ENCODE results near the gene OBSL1. TPM values are rescaled to one million over a fixed set of nuclear protein-coding genes. Genes with fewer than 3 reads are reported as not detected.

Gene OBSL1
- total RNA-seq, 1 donor from 2014 or later, result 208 TPM

DNA sequence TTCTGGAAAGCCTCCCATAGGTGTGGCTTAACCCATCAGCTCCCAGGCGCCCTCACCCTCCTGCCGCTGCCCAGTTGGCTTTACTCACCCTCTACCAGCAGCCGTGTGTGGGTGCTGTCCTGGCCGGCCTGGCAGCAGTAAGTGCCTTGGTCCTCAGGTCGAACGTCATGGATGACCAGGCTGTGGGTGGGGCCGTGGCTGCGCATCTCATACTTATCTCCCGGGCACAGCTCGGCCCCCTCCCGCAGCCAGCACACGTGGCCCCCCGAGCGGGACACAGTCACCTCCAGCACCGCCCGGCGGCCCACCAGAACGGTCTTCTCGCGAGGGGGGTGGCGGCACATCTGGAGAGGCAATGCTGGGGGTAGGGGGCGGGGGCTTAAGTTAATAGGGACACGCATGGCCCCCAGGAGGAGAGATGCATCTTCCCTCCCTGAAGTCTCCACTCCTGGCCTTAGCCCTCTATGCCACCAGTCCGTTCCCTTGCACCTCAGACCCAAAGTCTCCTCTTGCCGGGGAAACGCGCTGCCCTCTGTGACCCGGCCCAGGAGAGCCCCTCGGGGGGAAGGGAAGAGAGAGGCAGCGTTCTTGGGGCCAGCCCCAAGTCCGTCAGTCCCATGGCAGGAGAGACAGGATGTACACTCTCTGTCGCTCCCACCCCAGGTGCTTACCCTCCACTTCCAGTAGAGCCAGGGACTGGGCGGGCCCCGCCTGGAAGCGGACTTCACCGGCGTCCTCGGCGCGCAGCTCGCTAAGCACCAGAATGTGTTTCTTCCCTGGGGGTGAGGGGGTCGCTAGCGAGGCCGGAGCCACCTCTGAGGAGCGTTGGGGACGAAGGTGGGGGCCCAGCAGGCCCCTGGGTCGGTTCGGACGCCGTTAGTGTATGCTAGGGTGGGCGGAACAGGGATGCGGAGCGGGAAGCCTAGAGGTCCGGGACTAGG lies 19.6 kb downstream of the OBSL1 start:
- peaks cover 11% of the 10 kb centered on the region for H3K36me3 ChIP-seq
- H3K27ac ChIP-seq (replicated peaks), result peak overlapping the region; percentile 3
- H3K9me3 ChIP-seq (replicated peaks), result no peaks in the 10 kb centered on the region
- peak overlapping the region; percentile 67 for H3K4me3 ChIP-seq
- H3K27me3 ChIP-seq (ENCODE audit: low read depth), result peaks cover 53% of the 10 kb centered on the region
- H3K4me1 ChIP-seq, result peaks cover 21% of the 10 kb centered on the region
- no peak for DNase-seq
- TF ChIP-seq, protein P1, sequence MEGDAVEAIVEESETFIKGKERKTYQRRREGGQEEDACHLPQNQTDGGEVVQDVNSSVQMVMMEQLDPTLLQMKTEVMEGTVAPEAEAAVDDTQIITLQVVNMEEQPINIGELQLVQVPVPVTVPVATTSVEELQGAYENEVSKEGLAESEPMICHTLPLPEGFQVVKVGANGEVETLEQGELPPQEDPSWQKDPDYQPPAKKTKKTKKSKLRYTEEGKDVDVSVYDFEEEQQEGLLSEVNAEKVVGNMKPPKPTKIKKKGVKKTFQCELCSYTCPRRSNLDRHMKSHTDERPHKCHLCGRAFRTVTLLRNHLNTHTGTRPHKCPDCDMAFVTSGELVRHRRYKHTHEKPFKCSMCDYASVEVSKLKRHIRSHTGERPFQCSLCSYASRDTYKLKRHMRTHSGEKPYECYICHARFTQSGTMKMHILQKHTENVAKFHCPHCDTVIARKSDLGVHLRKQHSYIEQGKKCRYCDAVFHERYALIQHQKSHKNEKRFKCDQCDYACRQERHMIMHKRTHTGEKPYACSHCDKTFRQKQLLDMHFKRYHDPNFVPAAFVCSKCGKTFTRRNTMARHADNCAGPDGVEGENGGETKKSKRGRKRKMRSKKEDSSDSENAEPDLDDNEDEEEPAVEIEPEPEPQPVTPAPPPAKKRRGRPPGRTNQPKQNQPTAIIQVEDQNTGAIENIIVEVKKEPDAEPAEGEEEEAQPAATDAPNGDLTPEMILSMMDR (IDR thresholded peaks at IDR 0.05; ENCODE audit: borderline replicate concordance), result no peak
- intact Hi-C loops (cut with micrococcal nuclease), result no loop called here

DNA sequence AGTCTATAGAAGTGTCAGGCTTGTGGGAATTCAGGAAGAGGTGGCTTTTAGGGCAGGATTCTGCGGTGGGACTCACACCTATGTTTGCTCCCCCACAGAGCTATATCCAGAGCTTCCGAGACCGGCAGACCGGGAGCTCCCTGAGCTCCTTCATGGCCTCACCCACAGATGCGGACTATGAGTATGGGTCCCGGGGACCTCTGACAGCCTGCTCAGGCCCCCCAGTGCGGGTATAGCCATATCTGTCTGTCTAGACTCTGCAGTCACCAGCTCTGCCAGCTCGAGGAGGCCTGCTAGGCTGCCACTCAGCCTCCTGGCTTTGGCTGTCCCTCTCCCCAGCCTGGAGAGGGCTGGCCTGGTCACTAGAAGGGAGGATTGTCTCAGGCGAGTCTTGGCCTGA lies 21.7 kb downstream of the OBSL1 start:
- intact Hi-C loops (cut with micrococcal nuclease), result no loop called here
- TF ChIP-seq, protein P1 (IDR thresholded peaks at IDR 0.05; ENCODE audit: borderline replicate concordance), result no peak
- no peak for DNase-seq
- peaks cover 53% of the 10 kb centered on the region for H3K27me3 ChIP-seq (ENCODE audit: low read depth)
- no peak overlapping the region for H3K27ac ChIP-seq (replicated peaks)
- H3K9me3 ChIP-seq (replicated peaks), result no peaks in the 10 kb centered on the region
- peaks cover 24% of the 10 kb centered on the region for H3K4me1 ChIP-seq
- H3K36me3 ChIP-seq, result no peaks in the 10 kb centered on the region
- H3K4me3 ChIP-seq, result no peak overlapping the region

DNA sequence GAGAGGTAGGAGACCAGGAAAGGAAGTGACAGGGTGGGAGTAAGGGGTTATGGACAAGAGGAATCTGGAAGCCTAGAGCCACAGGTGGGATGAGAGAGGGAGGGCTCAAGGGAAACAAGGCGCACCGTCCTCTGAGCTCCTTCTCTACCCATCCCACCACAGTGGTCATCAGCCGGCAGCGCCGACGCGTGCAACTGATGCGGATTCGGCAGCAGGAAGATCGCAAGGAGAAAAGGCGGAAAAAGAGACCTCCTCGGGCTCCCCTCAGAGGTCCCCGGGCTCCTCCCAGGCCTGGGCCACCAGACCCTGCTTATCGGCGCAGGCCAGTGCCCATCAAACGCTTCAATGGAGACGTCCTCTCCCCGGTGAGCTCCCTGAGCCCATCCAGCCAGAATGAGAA lies 22.3 kb downstream of the OBSL1 start:
- peaks cover 30% of the 10 kb centered on the region for H3K4me1 ChIP-seq
- TF ChIP-seq, protein P1 (IDR thresholded peaks at IDR 0.05; ENCODE audit: borderline replicate concordance), result no peak
- no peak for DNase-seq
- no peaks in the 10 kb centered on the region for H3K36me3 ChIP-seq
- H3K9me3 ChIP-seq (replicated peaks), result no peaks in the 10 kb centered on the region
- H3K27me3 ChIP-seq (ENCODE audit: low read depth), result peaks cover 47% of the 10 kb centered on the region
- intact Hi-C loops (cut with micrococcal nuclease), result no loop called here
- H3K27ac ChIP-seq (replicated peaks), result no peak overlapping the region
- no peak overlapping the region for H3K4me3 ChIP-seq

DNA sequence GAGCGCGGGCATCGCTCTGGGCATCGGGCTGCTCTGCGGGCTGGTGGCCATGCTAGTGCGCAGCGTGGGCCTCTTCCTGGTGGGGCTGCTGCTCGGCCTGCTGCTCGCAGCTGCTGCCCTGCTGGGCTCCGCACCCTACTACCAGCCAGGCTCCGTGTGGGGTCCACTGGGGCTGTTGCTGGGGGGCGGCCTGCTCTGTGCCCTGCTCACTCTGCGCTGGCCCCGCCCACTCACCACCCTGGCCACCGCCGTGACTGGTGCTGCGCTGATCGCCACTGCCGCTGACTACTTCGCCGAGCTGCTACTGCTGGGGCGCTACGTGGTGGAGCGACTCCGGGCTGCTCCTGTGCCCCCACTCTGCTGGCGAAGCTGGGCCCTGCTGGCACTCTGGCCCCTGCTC lies 23.7 kb downstream of the OBSL1 start:
- intact Hi-C loops (cut with micrococcal nuclease), result no loop called here
- Histone ChIP-seq H3K36me3 (no peaks in the 10 kb centered on the region), H3K4me3 (no peak overlapping the region), H3K27ac (replicated peaks) (no peak overlapping the region), H3K9me3 (replicated peaks) (no peaks in the 10 kb centered on the region), H3K27me3 (ENCODE audit: low read depth) (peaks cover 36% of the 10 kb centered on the region), H3K4me1 (peaks cover 34% of the 10 kb centered on the region)
- TF ChIP-seq, protein P1 (IDR thresholded peaks at IDR 0.05; ENCODE audit: borderline replicate concordance), result no peak
- no peak for DNase-seq

DNA sequence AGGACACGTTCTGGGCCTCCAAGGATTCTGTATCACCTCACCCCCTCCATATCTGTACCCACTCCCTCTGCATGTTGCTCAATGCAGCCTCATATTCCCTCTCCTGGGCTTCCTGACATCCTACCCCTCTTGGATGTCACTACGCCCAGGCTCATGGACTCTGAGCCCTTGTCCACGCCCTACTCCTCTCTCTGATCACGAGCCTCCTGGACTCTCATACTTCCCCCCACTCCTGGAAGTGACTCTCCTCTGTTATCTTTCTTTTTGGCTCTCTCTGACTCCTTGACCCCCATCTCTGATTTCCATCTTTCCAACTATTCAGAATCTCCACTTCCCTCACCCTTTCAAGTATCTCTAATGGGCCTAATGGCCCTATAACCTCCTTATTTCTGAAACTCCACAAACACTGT lies 25.4 kb downstream of the OBSL1 start:
- Histone ChIP-seq H3K36me3 (peaks cover 8% of the 10 kb centered on the region), H3K27ac (replicated peaks) (no peak overlapping the region), H3K4me3 (no peak overlapping the region), H3K9me3 (replicated peaks) (no peaks in the 10 kb centered on the region), H3K27me3 (ENCODE audit: low read depth) (peaks cover 35% of the 10 kb centered on the region), H3K4me1 (peaks cover 37% of the 10 kb centered on the region)
- intact Hi-C loops (cut with micrococcal nuclease), result no loop called here
- TF ChIP-seq, protein P1 (IDR thresholded peaks at IDR 0.05; ENCODE audit: borderline replicate concordance), result no peak
- DNase-seq, result no peak
